Erythroblast (primary cell): ENCODE measurements around the gene ZNF394.

Source experiments
- GATA1 ChIP-seq: IDR thresholded peaks from 2 replicates; pipeline ENCODE4 v1.6.1; 2011; ENCODE audit warnings: low read depth, mild to moderate bottlenecking, control low read depth, low read length, moderate library complexity
- POLR2A ChIP-seq: IDR thresholded peaks from 2 replicates; pipeline ENCODE4 v1.6.1; 2011; ENCODE audit warnings: mild to moderate bottlenecking, low read length

GRCh38 chr7:99500637-99501009 is 542 bp upstream of the ZNF394 start:
- TF ChIP-seq POLR2A = no peak
- no peak for TF ChIP-seq GATA1
